HEK293T (cell line): ENCODE results near the gene SAAL1.

Experiments
- BHLHE40 ChIP-seq: fragments of 450-650 bp; IDR thresholded peaks from 2 replicates; pipeline ENCODE4 v1.6.1; 2016; ENCODE audit warnings: mild to moderate bottlenecking, moderate library complexity, borderline replicate concordance
- FOXA1 ChIP-seq: fragments of 450-650 bp; IDR thresholded peaks from 2 replicates; pipeline ENCODE4 v1.6.1; 2016; ENCODE audit warnings: mild to moderate bottlenecking
- FOXM1 ChIP-seq: fragments of 450-650 bp; IDR thresholded peaks from 2 replicates; pipeline ENCODE4 v1.6.1; 2017; ENCODE audit warnings: mild to moderate bottlenecking, borderline replicate concordance
- HDGF ChIP-seq: fragments of 450-650 bp; IDR thresholded peaks from 2 replicates; pipeline ENCODE4 v1.6.1; 2017; ENCODE audit warnings: antibody characterized with exemption, borderline replicate concordance
- LEF1 ChIP-seq: fragments of 450-650 bp; IDR thresholded peaks from 2 replicates; pipeline ENCODE4 v1.6.1; 2017; ENCODE audit warnings: mild to moderate bottlenecking, borderline replicate concordance
- PKNOX1 ChIP-seq: fragments of 450-650 bp; IDR thresholded peaks from 2 replicates; pipeline ENCODE4 v1.6.1; 2016
- SP1 ChIP-seq: fragments of 450-650 bp; IDR thresholded peaks from 2 replicates; pipeline ENCODE4 v1.6.1; 2017

- no peak for TF ChIP-seq SP1
- TF ChIP-seq FOXM1, result no peak
- no peak for TF ChIP-seq FOXA1
- TF ChIP-seq HDGF, result no peak
- no peak for TF ChIP-seq BHLHE40
- no peak for TF ChIP-seq LEF1
- TF ChIP-seq PKNOX1, result no peak
Observed at GRCh38 chr11:18075444-18075843, 30.4 kb downstream of the SAAL1 start.
